ENCODE measurements around the gene ARID3B.
A peak's percentile ranks its signal among the peaks of the same experiment; 100 is the strongest.
"Not testable (repeated sequence)": the region's sequence is repeated elsewhere in the genome, so short reads cannot be mapped to it uniquely, and the experiment has no call there.

Gene ARID3B

DNA sequence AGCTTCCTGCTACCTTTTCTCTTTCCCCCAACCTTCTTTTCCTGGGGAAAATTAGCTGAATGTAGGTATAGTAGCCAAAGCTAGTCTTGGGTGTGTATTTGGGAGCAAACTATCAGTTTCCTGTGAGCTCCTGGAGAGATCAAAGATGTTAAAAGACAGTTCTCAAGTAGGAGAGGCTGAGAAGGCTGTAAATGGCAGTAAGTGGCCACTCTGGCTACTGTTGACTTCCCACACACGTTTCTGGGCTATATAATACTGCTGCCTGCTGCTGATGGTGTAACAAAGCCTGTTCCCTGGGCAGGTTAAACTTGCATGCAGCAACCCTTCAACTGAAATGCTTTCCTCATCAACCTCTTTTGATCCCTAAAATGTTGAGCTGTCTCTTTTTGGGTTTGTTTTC lies 27.6 kb downstream of the ARID3B start:
- no peak for DNase-seq (ENCODE audit: low read depth in 3 of 3)

DNA sequence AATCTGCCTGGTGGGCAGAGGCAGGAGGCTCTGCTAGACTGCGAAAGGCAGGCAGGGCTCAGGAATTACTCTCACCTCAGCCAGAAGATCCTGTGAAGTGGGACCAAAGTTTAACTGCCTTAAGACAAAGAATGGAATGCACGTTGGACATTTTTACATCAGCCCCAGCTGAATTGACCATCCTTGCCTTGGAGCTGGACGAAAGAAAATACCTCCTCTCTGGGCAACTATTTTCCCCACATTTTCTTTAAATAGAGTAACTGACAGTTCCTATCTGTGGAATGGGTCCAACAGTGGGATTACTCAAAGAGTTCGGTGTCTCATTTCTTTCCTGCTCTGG lies 28.7 kb downstream of the ARID3B start:
- no peak for DNase-seq (ENCODE audit: low read depth in 3 of 3)

DNA sequence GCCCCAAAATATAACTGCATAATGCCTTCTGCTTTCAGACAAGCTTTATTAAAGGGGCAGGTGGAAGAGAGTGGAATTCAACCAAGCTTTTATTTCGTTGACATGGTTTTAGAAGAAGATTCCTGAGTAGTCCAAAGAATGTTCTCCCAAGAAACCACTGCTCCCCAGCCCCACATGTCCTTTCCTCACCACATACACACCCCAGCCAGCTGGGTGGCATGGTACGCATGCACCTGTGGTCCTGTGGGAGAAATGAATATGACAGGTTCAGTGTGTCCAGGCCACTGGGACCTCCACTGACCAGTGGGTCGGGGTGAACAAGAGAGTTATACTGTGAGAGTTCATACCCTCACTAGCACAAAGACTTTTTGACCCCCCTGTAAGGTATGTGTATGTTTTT lies 30.2 kb downstream of the ARID3B start:
- DNase-seq (ENCODE audit: low read depth in 3 of 3): no peak

DNA sequence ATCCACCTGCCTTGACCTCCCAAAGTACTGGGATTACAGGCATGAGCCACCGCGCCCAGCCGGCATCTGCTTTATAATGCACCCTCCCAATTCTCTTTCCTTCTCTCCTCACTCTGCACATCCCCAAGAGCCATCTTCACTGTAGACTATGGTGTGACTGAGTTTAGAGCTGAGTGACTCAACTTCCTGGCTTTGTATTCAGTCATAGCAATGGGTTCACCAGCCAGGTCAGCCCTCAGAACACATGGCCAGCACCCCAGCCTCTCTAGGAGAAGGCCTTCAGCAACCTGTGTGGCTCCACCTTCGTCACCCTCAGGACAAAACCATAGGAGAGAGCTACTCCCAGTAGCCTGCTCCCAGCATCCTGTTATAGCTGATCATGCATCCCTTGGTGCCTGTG lies 33.0 kb downstream of the ARID3B start:
- DNase-seq (ENCODE audit: low read depth in 3 of 3): no peak

DNA sequence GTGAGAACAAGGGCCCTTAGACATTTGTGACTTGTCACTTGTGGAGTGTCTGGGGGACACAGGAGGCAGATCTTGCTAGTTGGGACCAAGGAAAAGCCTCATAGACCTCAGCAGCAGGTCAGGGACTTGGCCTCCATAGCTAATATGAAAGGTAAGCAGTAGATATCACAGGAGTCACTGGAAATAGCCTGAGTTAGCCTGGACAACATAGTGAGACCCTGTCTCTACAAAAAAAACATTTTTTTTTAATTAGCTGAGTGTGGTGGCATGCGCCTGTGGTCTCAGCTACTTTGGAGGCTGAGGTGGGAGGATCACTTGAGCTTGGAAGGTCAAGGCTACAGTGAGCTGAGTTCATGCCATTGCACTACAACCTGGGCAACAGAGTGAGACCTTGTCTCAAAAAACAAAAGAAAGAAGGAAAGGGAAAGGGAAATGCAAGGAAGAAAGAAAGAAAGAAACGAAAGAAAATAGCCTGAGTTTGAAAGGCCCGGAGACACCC lies 37.5 kb downstream of the ARID3B start:
- no peak for DNase-seq (ENCODE audit: low read depth in 3 of 3)

DNA sequence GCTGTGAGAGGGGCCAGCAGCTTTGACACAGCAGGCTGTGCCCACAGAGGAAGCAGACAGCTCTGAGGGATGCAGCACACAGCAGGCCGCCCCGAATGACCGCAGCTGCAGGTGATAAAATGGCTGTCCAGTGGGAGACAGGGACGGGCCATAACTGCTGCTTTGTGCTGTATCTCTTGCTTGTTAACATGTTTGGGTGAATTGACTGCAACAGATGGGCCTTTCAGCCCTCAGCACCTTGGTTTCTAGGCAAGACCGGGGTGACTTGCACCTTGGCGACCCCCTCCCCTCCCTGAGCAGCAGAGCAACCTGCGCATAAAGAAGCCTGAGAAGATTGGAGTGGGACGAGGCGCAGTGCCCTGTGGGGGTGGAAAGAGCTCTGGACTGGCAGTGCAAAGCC lies 38.0 kb downstream of the ARID3B start:
- DNase-seq (ENCODE audit: low read depth in 3 of 3): no peak

DNA sequence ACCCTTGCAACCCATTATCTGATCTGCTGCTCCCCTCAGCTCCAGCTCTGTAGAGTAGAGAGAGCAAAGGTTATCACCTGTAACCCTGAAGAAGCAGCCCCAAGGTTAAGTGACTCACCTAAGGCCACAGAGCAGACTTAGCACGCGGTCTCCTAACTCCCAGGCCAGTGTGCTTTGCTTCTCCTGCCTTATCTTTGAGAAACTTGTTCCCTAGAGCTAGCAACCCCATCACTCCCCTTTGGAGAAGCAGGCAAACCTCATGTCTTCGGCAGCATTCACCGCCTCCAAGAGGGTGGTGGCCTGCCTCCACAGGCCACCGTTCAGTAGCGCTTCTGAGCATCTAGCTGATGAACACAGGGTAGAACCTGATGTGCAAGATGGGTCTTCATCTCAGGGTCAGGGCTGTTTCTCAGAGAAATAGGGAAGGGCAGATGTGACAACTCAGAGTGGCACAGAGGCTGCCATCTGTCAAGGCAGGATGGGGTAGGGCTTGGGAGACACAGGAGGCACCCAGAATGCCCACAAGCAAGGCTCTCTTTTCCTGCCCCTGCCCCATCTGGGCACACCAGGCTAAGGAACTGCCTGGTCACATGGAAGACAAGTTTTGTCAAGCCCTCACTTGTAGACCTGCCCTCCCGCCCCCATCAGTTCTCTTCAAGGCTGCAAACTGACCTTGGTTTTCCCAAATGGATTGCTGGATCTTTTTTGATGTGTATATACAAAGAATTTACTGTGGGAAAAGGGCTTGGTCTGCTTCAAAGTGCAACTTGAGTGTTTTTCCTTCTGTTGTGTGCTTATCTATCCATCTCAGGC lies 39.7 kb downstream of the ARID3B start:
- no peak for DNase-seq (ENCODE audit: low read depth in 3 of 3)

DNA sequence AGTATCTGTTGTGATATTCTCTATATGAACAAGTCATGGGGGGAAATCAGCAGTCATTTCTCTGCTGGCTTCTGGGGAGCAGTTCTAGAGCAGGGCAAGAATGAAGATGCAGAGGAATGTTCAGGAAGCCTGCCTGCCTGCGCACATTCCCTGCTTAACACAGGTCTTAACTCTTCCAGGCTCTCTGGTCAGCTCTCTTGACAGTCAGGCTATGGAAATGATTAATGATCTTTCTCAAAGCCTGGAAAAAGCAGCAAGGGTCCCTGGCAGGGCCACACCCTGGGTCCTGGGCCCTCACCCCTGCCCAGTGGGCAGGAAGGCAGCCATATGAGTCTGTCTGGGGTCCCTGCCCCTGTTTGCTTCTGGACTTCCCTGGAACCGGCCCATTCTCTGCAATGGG lies 43.2 kb downstream of the ARID3B start:
- DNase-seq (ENCODE audit: low read depth in 3 of 3): no peak

DNA sequence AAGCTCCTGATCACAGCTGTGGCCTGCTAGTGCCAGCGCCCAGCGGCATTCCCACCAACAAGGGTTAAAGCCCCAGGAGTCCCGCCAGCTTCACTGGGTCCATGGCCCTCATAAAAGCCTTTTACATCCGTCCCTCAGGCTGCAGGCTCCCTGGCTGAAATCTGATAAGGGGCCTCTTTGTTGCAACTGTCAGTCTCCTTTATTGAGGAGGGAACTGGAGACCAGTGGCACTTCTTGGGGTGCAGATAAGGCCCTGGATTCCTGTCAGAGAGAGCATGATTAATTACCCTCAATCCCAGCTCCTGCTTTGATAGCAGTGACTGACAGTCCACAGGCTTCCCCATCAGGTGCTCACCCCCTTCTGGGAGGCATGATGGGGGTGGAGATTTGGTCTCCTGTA lies 43.8 kb downstream of the ARID3B start:
- DNase-seq (ENCODE audit: low read depth in 3 of 3): no peak

DNA sequence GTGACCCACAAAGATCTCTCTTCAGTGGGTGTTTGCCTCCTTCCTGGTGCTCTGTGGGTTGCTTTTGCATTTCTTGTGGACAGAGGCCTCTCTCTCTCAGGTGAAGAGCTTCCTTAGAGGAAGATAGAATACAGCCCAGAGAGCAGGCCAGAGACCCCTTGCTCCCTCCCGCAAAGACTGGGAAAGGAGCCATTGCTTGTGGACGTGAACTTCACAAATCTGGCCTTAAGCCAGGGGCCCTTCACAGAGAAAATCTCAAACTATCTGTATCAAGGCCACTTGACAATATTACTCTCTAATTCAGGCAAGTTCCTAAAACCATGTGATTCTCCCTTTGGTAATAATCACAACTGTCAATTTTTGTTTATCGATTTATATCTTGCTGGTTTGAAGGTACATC lies 44.2 kb downstream of the ARID3B start:
- DNase-seq (ENCODE audit: low read depth in 3 of 3): no peak

DNA sequence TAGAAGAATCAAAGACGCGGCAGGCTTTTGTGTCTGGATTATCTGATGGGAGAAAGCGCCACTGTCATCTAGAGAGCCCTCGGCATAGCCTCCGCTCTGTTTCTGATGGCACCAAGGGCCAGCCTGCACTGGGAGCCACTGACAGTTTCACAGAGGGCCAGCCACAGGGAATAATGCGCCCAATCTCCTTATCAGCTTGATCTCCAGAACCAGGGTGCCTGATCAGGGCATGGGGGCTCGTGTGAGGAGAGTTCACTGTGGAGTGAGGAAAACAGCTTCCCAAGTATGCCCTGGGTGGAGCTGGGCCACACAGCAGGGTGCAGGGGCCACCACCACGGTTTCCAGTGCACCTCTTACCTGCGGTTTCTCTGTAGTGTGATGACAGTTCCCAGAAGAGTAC lies 44.8 kb downstream of the ARID3B start:
- no peak for DNase-seq (ENCODE audit: low read depth in 3 of 3)

DNA sequence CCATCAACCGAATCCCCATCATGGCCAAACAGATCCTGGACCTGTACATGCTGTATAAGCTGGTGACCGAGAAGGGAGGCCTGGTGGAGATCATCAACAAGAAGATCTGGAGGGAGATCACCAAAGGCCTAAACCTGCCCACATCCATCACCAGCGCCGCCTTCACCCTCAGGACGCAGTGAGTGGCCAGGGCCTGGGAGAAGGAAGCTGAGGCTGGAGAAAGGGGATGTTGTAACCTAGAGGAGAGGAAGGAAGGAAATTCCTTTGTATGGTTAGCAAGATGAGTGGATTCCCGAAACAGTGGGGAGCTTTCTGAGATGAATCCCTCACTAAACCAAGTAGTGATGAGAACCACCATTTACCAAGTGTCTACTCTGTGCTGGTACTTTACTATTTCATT lies 48.8 kb downstream of the ARID3B start:
- DNase-seq (ENCODE audit: low read depth in 3 of 3): no peak

DNA sequence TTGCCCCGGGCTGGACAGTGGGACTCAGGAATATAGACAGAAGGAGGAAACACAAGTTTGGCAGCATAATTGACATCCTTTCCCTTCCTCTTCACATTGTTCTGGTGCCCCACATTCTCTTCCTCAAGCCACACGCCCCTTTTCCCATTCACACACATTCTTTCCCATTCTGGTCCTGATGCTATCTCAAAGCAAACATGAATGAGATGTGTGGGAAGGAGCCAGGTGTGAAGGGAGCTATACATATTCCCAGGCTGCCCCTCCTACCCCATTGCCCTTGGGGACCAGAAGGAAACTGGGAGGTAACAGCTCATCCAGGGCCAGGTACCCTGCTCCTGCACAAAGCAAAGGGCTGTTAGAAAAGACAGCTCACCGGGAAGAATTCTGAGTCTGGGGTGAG lies 51.2 kb downstream of the ARID3B start:
- no peak for DNase-seq (ENCODE audit: low read depth in 3 of 3)

DNA sequence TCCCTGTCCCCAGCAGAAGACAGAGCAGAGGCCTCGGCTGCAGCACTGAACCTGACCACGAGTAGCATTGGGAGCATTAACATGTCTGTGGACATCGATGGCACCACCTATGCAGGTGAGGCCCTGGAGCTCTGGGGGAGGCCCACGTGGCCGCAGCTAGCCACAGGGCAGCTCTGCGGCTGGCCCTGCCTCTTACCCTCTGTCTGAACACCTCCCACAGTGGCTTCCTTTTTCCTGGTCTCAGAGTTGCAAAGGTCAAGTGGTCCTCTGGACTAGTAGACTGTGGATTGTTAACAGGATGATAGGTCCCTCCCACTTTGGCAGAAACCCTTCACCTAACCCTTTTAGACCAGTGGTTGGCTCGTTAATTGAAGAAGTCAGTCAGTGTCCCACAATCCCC lies 52.1 kb downstream of the ARID3B start:
- no peak for DNase-seq (ENCODE audit: low read depth in 3 of 3)

DNA sequence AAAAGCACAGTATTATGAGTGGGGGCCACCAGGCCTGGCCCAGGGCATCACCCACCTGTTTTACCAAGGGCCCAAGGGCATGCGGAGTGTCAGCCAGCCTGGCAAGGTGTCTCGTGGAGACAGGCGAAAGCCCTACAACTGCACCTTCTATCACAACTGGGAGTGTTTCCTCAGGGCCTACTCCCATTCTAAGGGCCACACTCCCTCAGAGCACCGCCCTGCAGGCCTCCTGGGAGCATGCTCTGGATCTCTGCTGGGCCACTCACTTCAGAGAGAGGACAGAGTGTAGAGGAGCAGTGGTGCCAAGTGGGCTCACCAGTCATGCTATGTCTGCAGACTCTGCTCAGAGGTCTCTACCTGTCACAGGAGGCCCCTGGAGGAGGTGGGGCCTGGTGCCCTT lies 53.4 kb downstream of the ARID3B start:
- DNase-seq (ENCODE audit: low read depth in 3 of 3): no peak

DNA sequence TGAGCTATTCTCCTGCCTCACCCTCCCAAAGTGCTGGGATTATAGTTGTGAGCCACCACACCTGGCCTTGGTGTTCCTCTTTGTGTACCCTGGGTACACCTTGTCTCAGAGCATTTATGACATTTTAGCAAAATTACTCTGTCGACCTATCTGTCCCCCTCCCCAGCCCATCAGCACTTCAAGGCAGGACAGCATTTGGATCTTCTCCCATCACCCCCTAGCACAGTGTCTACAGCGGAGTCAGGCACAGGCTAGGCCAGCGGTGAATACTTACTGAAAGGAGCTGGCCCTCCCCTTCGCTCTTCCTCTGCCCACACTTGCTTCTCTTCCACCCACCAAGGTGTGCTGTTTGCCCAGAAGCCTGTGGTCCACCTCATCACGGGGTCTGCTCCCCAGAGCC lies 54.3 kb downstream of the ARID3B start:
- DNase-seq (ENCODE audit: low read depth in 3 of 3): no peak

DNA sequence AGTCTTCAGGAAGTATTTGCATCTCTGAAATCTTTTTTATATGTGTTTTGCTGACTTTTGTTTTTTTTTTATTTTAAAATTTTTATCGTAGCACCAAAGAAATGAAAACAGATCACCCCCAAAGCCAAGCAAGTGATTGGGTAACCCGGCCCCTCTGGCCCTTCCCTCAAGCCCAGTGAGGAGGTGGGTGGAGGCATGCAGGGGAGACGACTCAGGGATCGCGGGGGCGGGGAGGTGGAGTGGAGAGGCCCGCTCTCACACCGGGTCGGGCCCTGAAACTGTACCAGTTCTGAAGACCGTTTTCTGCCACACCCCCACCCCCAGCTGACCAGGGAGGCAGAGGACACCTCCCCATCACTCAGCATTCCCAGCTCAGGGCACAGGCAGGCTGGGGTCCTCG lies 55.7 kb downstream of the ARID3B start:
- DNase-seq (ENCODE audit: low read depth in 3 of 3): not testable (repeated sequence)

DNA sequence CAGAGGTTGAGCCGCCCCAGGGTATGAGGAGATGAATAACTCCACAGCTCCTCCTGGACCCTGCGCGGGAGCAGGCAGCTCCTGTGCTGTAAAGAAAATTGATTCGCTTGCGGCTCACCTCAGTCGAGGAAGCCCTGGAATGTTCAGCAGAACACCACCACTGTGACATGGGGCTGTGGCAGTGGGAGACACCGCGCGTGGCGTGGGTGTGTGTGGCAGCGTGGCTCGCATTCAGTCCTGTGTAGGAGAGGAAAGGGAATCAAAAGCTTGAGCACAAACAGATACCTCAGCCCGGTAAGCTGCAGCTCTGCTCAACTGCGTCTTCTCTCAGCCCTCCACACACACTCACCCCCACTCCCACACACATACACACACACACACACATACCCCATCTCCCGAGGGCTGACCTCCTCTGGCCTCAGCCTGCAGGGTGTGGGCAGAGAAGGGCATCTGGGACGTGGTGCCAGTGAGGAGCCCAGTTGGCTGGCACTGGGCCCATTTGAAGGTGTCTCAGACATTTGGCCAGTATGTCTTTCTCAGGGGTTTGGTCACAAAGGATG lies 56.2 kb downstream of the ARID3B start:
- DNase-seq (ENCODE audit: low read depth in 3 of 3): not testable (repeated sequence)

DNA sequence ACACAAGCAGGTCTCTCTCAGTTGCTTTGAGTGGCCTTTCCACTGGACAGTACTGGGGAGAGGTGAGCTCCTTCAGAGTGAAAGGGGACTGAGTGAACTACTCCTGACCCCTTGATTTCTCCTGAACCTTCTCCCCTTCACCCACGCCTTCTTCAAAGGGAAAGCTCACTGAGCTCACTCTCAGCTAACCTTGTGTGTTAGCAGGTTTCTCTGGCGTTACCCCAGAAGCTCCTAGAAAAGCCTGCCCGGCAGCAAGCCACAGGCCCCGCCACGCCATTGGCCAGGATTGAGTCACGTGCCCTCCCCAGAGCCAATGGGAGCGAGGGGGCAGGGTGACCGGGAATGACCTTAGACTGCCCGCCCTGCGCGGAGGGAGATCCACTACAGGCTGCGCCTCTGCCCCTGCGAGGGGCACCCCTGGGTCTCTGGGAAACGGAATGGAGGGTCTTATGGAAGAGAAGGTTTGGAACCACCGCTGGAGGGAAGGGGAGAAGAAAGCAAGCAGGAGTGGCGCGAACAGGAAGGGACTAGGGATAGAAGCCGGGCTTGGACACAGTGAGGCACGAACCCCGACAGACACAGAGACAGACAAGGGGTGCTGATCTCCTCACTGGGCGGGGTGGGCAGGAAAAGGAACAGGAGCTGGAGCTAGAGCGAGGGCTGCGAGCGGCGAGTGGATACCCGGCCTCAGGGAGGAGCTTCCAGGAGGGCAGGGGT lies 57.3 kb downstream of the ARID3B start:
- peak; percentile 70 to 74 (median 71) for DNase-seq (ENCODE audit: low read depth in 3 of 3)

DNA sequence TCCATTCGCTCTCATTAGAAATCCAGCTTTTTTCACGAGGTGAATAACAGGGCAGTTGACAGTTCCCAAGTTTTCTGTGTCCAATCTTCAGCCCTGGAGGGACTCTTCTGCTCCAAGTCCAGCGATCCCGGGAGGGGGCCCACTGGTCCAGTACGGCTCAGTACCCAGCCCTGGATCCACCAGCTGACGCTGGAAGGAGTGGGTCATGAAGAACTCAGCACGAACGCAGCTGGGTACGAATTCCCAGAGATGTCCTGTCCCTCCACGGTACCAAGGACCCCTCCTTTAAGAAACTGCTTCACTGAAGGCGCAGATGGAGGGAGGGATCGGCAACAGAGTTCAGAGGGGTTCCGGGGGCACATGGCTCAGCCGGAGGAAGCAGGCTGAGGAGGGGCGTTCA lies 58.1 kb downstream of the ARID3B start:
- DNase-seq (ENCODE audit: low read depth in 3 of 3): no peak

DNA sequence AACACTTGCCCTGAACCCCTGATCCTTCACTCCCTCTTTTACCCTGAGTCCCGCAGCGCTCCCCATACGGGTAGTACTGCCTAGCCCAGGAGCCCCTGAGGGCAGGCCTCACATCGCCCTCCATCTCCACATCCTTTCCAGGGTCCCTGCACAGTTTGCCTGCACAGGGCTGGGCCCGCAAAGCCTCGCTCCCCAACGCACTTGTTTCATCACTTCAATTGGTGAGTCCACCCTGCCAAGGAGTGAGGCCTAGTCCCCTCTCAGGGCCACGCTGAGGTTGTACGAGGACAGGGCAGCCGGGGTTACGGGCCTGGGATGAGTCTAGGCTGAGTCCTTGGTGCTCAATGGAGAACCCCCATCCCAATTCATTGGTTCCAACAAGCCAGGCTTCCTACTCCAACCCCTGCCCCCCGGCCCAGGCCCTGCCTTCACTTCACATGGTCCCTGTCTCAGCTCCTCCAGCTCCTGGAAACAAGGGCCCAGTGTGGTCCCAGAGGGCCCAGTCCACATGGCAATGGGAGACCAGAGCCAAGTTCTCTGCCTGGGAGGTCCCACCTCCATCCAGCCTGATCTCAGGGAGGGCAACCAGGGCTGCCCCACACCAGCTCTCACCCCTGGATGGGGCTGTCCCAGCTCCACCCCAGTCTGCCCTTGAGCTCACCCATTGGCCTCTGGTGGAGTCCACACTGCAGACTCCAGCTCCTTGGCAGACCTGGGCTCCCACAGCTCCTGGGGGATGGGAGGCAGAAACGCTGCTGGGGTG lies 62.2 kb downstream of the ARID3B start:
- DNase-seq (ENCODE audit: low read depth in 3 of 3): no peak
